ENCODE results near the gene SULT1A3. TPM values are rescaled to one million over a fixed set of nuclear protein-coding genes. Genes with fewer than 3 reads are reported as not detected.

SULT1A3 gene
- total RNA-seq, 1 experiment from 2014 or later = 13.4 TPM

GRCh38 chr16:30185683-30186421, 13.2 kb upstream of the SULT1A3 start:
- intact Hi-C loops (cut with micrococcal nuclease) = no loop called here
- no TSS peak for BruUV-seq (replicated peaks)
- POLR2A ChIA-PET = interaction anchor here (0.6 kb wide), 1 partner anchor 25 kb away, joined by 4 read pairs; no protein-coding TSS in a partner anchor
- no peak overlapping the region for H3K27ac Mint-ChIP-seq (ENCODE audit: low read depth, unreplicated experiment)
- H3K4me3 Mint-ChIP-seq (ENCODE audit: unreplicated experiment) = no peak overlapping the region
- H3K27me3 Mint-ChIP-seq (ENCODE audit: insufficient read depth, unreplicated experiment) = no peaks in the 10 kb centered on the region
- CTCF ChIA-PET = interaction anchor here (0.5 to 2.4 kb wide), 4 partner anchors 30 to 185 kb away, joined by 3 to 9 read pairs (median 4); partner anchors contain the start of genes TBC1D10B and TBX6
- no peak for TF ChIP-seq CTCF (IDR thresholded peaks at IDR 0.05; ENCODE audit: unreplicated experiment)
- H3K4me1 Mint-ChIP-seq (ENCODE audit: insufficient read depth, unreplicated experiment) = peaks cover 4% of the 10 kb centered on the region
- DNase-seq (ENCODE audit: unreplicated experiment) = no peak
- no peaks in the 10 kb centered on the region for H3K9me3 Mint-ChIP-seq (ENCODE audit: unreplicated experiment)
- H3K36me3 Mint-ChIP-seq (ENCODE audit: insufficient read depth, unreplicated experiment) = no peaks in the 10 kb centered on the region

- Mint-ChIP-seq H3K27ac (ENCODE audit: low read depth, unreplicated experiment) (no peak overlapping the region), H3K9me3 (ENCODE audit: unreplicated experiment) (no peaks in the 10 kb centered on the region), H3K4me3 (ENCODE audit: unreplicated experiment) (no peak overlapping the region), H3K27me3 (ENCODE audit: insufficient read depth, unreplicated experiment) (no peaks in the 10 kb centered on the region), H3K4me1 (ENCODE audit: insufficient read depth, unreplicated experiment) (peaks cover 4% of the 10 kb centered on the region), H3K36me3 (ENCODE audit: insufficient read depth, unreplicated experiment) (no peaks in the 10 kb centered on the region)
- intact Hi-C loops (cut with micrococcal nuclease) = no loop called here
- no peak for TF ChIP-seq CTCF (IDR thresholded peaks at IDR 0.05; ENCODE audit: unreplicated experiment)
- BruUV-seq (replicated peaks) = no TSS peak
- CTCF ChIA-PET = interaction anchor here (0.6 to 2.4 kb wide), 4 partner anchors 31 to 194 kb away, joined by 4 to 9 read pairs (median 4); partner anchors contain the start of gene TBX6
- POLR2A ChIA-PET = no interaction called here
- DNase-seq (ENCODE audit: unreplicated experiment) = no peak
These were observed 12.6 kb upstream of the SULT1A3 start for GRCh38 chr16:30186444-30186781.

GRCh38 chr16:30186782-30187555, 12.1 kb upstream of the SULT1A3 start:
- CTCF ChIA-PET = interaction anchor here (0.6 to 2.4 kb wide), 6 partner anchors 15 to 310 kb away, joined by 3 to 9 read pairs (median 4); partner anchors contain the start of genes TBX6 and ZNF771
- BruUV-seq (replicated peaks) = no TSS peak
- POLR2A ChIA-PET = no interaction called here
- intact Hi-C loops (cut with micrococcal nuclease) = no loop called here
- Mint-ChIP-seq H3K4me1 (ENCODE audit: insufficient read depth, unreplicated experiment) (peaks cover 4% of the 10 kb centered on the region), H3K4me3 (ENCODE audit: unreplicated experiment) (no peak overlapping the region), H3K36me3 (ENCODE audit: insufficient read depth, unreplicated experiment) (no peaks in the 10 kb centered on the region), H3K27me3 (ENCODE audit: insufficient read depth, unreplicated experiment) (no peaks in the 10 kb centered on the region), H3K9me3 (ENCODE audit: unreplicated experiment) (no peaks in the 10 kb centered on the region), H3K27ac (ENCODE audit: low read depth, unreplicated experiment) (no peak overlapping the region)
- DNase-seq (ENCODE audit: unreplicated experiment) = peak; percentile 61
- TF ChIP-seq CTCF (IDR thresholded peaks at IDR 0.05; ENCODE audit: unreplicated experiment) = peak; percentile 78

- no TSS peak for BruUV-seq (replicated peaks)
- CTCF ChIA-PET = interaction anchor here (0.5 to 1.2 kb wide), 6 partner anchors 16 to 753 kb away, joined by 3 to 4 read pairs (median 4); partner anchors contain the start of gene TBX6
- no peaks in the 10 kb centered on the region for H3K9me3 Mint-ChIP-seq (ENCODE audit: unreplicated experiment)
- intact Hi-C loops (cut with micrococcal nuclease) = no loop called here
- H3K4me1 Mint-ChIP-seq (ENCODE audit: insufficient read depth, unreplicated experiment) = peaks cover 4% of the 10 kb centered on the region
- no peak for DNase-seq (ENCODE audit: unreplicated experiment)
- no peak overlapping the region for H3K4me3 Mint-ChIP-seq (ENCODE audit: unreplicated experiment)
- no peaks in the 10 kb centered on the region for H3K27me3 Mint-ChIP-seq (ENCODE audit: insufficient read depth, unreplicated experiment)
- no peak for TF ChIP-seq CTCF (IDR thresholded peaks at IDR 0.05; ENCODE audit: unreplicated experiment)
- no peak overlapping the region for H3K27ac Mint-ChIP-seq (ENCODE audit: low read depth, unreplicated experiment)
- POLR2A ChIA-PET = no interaction called here
- no peaks in the 10 kb centered on the region for H3K36me3 Mint-ChIP-seq (ENCODE audit: insufficient read depth, unreplicated experiment)
These were observed 11.5 kb upstream of the SULT1A3 start for GRCh38 chr16:30187556-30187865.
